ENCODE results near the gene IVD.

Gene IVD

DNA sequence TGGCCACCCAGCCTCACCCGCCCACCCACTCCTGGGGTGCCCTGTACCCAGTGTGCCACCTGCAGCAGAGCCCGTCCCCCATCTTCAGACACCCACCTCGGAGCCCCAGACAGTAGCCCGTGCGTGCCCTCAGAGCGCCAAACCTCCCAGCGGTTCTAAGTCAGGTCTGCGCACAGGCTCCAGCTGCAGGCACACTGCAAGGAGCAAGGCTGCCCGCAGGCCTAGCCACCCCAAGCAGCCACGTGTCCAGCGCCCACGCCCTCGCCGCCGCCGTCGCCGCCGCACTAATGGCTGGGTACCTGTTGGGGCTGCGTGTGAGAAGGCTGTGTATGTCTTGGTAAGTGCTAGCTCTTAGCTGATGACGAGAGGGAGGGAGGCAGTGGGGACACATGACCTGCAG is 56.4 kb downstream of the IVD start:
- no peak for DNase-seq

DNA sequence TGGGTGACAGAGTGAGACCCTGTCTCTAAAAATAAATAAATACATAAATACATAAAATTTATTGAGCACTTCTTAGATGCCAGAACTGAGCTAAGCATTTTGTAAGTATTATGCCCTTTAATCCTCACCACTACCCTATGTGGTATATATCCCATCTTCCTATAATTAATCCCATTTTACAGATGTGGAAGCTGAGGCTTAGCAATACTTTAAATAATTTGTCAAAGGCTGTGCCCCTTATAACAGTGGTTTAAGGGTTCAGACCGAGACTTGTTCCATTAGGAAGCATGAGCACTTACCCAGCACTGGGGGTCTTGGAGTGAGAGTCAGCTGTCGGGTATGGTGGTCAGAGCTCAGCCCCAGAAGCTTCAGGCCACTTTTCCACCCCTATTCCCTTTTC is 57.7 kb downstream of the IVD start:
- DNase-seq: no peak

DNA sequence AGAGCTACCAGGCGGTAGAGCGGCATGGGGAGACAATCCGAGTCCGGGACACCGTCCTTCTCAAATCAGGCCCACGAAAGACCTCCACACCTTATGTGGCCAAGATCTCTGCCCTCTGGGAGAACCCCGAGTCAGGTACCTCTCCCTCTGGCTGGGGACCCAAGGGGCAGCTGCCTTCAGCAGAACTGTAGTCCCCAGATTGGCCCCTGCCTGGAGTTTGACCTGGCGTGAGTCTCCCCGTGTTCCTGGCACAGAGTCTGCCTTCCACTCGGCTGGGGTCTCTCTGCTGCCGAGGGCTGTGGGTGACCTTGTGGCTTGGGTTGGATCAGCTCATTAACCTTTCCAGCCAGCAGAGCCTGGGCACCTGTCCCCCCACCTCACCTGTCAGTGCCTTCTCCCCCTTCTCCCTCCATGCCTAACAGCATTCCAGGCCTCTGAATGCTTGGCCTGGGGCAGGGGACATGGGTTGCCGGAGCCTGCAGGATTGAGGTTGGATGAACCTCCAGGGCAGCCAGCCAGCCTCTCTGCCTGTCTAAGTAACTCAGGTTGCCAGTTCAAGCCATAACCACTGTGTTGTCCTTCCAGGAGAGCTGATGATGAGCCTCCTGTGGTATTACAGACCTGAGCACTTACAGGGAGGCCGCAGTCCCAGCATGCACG is 58.4 kb downstream of the IVD start:
- no peak for DNase-seq

DNA sequence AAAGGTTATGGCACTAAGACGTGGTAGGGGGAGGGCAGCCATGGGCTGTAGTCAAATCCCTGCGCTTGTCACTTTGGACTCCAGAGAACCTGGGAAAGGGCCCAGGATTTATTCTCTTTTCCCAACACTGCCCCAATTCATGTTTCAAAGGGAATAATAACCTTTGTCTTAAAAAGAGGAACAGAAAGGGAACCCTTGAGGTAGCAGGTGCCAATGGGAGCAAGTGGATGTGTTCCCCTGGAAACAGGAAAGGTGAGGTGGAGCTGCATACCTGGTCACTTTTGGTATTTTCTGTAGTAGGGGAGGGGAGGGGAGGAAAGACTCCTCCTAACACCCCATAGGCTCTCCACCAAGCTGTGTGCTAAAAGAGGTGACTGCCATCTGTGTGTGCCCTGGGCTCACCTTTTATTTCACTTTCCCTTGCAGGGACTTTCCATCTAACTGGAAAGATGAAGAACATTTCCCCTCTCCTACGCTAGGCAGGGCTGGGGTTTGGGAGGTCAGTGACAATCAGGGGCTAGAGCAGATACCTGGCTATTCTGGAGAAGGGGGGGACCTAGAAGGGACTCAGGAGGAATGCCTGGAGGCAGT is 59.1 kb downstream of the IVD start:
- DNase-seq: no peak

DNA sequence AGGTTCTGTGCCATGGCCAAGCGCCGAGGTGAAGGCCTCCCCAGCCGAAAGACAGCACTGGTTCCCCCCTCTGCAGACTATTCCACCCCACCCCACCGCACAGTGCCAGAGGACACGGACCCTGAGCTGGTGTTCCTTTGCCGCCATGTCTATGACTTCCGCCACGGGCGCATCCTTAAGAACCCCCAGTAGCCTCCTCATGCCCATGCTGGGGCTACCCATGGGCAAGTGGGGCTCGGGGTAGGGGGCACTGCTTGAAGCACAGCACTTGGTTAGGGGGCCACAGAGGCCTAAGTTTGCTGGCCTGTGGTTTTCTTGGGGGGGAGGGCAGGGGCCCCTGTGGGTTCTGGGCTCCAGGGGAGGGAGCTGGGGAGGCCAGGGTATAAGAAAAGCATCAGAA is 60.3 kb downstream of the IVD start:
- DNase-seq: no peak

DNA sequence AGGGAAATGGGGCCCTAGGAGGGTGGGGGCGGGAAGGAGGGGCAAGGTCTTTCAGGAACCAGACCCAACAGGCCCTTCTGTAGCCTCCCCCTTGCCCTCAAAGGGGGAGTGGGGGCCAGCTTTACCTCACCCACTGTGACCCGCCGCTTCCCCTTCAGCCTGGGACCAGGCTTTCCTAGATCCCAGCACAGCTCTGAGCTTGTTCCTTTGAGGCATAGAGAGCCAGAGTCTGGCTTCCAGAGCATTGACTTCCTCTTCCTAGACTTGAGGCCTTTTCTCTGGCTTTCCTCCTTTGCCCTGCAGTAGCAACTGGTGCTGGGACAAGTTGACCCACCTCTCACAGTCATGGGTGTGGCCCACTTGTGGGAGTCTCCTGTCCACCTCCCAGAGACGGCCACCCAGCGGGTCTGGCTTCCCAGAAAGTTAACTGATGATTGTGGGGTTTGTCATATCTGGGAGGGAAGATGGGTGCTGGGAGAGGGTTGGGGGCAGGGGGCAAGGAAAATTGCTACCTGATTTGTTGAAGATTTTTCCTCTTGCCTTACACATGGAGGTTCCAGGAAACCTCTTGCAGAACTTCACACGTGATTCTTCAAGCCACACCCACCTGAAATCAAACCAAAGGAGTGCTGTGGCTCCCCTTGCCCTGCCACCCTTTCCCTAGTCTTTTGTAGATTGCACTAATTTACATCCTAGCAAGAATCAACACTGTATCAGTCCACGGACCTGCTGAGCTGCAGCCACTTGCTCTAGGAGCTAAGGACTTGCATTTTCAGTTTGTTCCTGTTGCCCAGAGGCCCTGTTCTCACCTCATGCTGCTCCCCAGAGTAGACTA is 61.0 kb downstream of the IVD start:
- DNase-seq: no peak

DNA sequence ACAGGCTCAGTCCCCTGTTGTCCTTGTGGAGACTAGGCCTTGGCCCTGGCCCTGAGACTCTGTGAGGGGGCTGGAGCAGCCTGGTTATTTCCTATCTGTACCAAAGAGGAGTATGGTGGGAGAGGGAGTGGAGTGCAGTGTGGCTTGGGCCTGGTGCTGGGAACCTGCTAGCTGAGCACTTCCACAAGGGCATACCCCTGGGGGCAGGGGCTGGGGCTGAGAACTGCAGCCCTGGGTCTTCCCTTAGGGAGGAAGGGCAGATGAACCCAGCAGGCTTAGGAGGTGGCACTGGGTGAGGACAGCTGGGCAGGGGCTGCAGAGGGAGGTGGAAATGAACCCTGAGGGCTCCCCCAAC is 61.6 kb downstream of the IVD start:
- DNase-seq: no peak

DNA sequence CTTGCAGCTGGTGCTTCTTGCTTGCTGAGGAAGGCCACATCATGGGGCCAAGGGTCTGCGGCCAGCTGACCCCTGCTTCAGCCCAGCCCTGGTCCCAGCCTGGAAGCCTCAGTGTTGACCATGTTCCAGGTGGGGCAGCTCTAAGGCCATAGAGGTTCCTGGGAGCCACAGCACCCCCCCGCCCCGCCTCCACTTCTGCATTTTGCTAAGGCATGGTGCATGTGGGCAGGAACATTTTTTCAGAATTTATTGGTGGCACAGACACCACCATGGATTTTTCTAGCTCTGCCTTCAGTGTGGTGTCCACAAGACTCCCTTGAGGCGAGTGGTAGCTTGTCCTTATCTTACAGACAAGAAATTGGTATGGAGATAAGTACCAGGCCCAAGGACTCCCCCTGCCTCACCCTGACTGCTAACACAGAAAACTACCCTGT is 63.3 kb downstream of the IVD start:
- DNase-seq: no peak

DNA sequence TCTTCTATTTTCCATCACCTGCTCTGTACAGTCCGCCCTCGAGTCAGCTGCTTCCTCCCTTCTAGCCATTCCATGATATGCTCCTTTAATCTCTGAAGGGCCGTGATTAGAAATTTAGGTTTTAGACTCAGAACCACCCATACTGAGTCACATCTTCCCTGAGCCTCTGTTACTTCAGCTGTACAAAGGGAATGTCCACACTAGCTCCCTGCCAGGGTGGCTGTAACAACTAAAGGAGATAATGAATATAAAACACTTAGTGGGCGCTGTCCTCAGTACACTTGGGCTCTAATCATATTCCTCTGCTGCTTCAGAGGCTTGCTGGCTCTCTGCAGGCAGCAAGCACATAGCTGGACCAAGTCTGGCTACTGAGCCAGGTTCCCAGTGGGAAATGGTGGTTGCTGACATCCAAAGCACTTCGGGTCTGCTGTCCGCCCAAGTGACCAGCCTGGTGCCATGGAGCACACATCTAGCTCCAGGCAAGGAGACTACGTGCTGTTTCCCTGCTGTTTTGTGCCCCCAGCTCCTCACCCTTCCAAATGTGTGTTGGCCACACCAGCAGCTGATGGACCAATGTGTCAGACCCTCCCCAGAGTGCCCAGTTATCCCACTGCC is 64.3 kb downstream of the IVD start:
- no peak for DNase-seq

DNA sequence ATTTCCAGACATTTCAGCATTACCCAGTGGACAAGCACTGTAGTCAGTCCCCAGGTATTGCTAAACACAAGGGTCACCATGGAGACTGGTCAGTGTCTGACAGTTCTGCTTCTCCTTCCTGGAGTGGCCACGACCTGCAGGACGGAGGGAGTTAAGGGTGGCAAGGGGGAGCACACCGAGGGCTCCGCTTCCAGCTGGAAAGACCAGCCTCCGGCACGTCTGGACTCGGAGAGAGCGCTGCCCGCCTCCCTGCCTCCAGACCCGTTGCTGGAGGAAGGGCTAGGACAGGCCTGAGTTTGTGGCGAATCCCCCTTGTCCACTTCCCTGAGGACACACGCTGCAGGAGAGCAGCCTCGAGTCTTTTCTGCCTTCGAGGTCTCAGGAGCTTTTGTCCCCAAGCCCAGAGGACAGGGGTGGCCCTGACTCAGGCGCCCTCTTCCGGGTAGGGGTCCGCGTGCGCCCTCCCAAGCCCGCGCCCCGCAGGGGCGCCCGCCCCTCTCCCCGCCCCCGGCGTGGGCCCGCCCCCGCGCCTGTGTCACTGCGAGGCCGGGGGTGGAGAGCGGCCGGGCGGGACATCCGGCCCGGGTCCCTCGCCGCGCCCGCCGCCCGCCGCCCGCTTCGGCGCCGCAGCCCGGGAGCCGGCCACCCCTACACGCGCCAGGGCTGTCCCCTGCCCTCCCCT is 65.0 kb downstream of the IVD start, which contains the start of gene CHST14:
Gene CHST14, plus strand, starts transcription at position 562 of the 682 bp plus-strand sequence. CDS start 230 bp downstream, outside the sequence.
- DNase-seq: peak; percentile 58
